HUES6 (cell line): ENCODE measurements around the gene ACSM2A.
"Not testable (repeated sequence)": the region's sequence is repeated elsewhere in the genome, so short reads cannot be mapped to it uniquely, and the experiment has no call there.

ENCODE experiments used
- H3K27ac ChIP-seq: 2 replicates; pipeline ENCODE4 v1.7.0; 2013; ENCODE audit warnings: low read depth, mild to moderate bottlenecking, low read length, inconsistent platforms
- H3K27me3 ChIP-seq: 2 replicates; pipeline ENCODE4 v1.6.1; 2013; ENCODE audit warnings: low read length; ENCODE audit not compliant: control insufficient read depth, insufficient read depth
- H3K36me3 ChIP-seq: 2 replicates; pipeline ENCODE4 v1.6.1; 2013; ENCODE audit warnings: low read length; ENCODE audit not compliant: control insufficient read depth, insufficient read depth
- H3K4me1 ChIP-seq: 2 replicates; pipeline ENCODE4 v1.6.1; 2013; ENCODE audit warnings: low read length; ENCODE audit not compliant: control insufficient read depth, insufficient read depth
- H3K4me3 ChIP-seq: 2 replicates; pipeline ENCODE4 v1.5.1; 2013; ENCODE audit warnings: low read depth, low read length
- H3K9ac ChIP-seq: one replicate; pipeline ENCODE4 v1.6.1; 2013; ENCODE audit warnings: mild to moderate bottlenecking, low read length
- H3K9me3 ChIP-seq: 2 replicates; pipeline ENCODE4 v1.6.1; 2013; ENCODE audit warnings: low read depth, low read length; ENCODE audit not compliant: control insufficient read depth, insufficient read depth

ACSM2A gene

GRCh38 chr16:20510323-20510722 is 59.0 kb downstream of the ACSM2A start:
- no peak overlapping the region for H3K9ac ChIP-seq

GRCh38 chr16:20515688-20516090 is 64.4 kb downstream of the ACSM2A start:
- no peaks in the 10 kb centered on the region for H3K36me3 ChIP-seq
- H3K9me3 ChIP-seq: peaks cover 15% of the 10 kb centered on the region; the same call in 1 of the 2 replicates
- H3K9ac ChIP-seq: no peak overlapping the region
- no peak overlapping the region for H3K27ac ChIP-seq
- H3K27me3 ChIP-seq: no peaks in the 10 kb centered on the region; the same call in 1 of the 2 replicates
- H3K4me3 ChIP-seq: no peak overlapping the region
- H3K4me1 ChIP-seq: no peaks in the 10 kb centered on the region

More at GRCh38 chr16:20510323-20510722, 59.0 kb downstream of the ACSM2A start:
- Histone ChIP-seq H3K27ac (no peak overlapping the region), H3K36me3 (no peaks in the 10 kb centered on the region), H3K4me1 (no peaks in the 10 kb centered on the region), H3K4me3 (no peak overlapping the region), H3K27me3 (no peaks in the 10 kb centered on the region; the same call in 1 of the 2 replicates), H3K9me3 (peaks cover 43% of the 10 kb centered on the region)

GRCh38 chr16:20517149-20517548 is 65.8 kb downstream of the ACSM2A start:
- no peak overlapping the region for H3K9ac ChIP-seq
- no peak overlapping the region for H3K27ac ChIP-seq
- H3K9me3 ChIP-seq: peaks cover 17% of the 10 kb centered on the region; the same call in 1 of the 2 replicates
- no peak overlapping the region for H3K4me3 ChIP-seq
- H3K4me1 ChIP-seq: no peaks in the 10 kb centered on the region
- H3K36me3 ChIP-seq: no peaks in the 10 kb centered on the region
- no peaks in the 10 kb centered on the region; the same call in 1 of the 2 replicates for H3K27me3 ChIP-seq

DNA sequence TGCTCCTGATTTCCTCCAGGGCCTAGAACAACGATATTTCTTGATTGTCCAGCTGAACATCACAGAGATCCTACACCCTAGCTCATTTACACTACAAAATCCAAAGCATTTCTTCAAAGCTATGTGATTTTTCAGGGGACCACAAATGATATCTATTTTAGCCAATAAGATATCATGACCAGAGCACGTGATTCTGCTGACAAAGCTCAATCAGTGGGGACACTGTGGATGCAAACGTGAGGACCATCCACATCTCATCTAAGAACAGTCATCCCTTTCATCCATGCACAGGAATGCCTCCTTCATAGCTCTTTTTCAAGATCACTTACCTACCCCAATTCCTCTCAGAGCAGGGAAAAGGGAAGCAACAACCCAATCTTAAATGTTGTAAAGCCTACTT is 67.9 kb downstream of the ACSM2A start:
- no peaks in the 10 kb centered on the region for H3K4me1 ChIP-seq
- no peak overlapping the region for H3K9ac ChIP-seq
- H3K4me3 ChIP-seq: no peak overlapping the region
- no peaks in the 10 kb centered on the region for H3K27me3 ChIP-seq
- peaks cover 14% of the 10 kb centered on the region; the same call in 1 of the 2 replicates for H3K9me3 ChIP-seq
- no peak overlapping the region for H3K27ac ChIP-seq
- no peaks in the 10 kb centered on the region for H3K36me3 ChIP-seq

DNA sequence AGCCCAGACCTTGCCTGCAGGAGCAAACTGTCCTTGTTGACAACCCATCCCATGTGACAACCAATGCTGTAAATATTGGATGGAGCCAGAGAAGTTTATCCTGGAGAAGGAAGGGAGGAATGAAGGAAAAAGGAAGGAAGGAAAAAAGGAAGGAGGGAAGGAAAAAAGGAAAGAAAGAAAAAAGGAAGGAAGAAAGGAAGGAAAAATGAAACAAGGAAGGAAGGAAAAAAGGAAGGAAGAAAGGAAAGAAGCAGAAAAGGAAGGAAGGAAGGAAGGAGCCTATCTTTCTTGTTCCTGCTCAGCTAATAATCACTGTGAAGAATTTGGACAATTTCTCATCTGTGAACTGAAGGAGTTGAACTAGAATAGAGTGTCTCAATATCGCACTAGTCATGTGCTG is 68.8 kb downstream of the ACSM2A start:
- no peak overlapping the region for H3K4me3 ChIP-seq
- H3K36me3 ChIP-seq: no peaks in the 10 kb centered on the region
- H3K27ac ChIP-seq: no peak overlapping the region
- no peaks in the 10 kb centered on the region for H3K4me1 ChIP-seq
- peaks cover 11% of the 10 kb centered on the region; the same call in 1 of the 2 replicates for H3K9me3 ChIP-seq
- no peak overlapping the region for H3K9ac ChIP-seq
- H3K27me3 ChIP-seq: no peaks in the 10 kb centered on the region

DNA sequence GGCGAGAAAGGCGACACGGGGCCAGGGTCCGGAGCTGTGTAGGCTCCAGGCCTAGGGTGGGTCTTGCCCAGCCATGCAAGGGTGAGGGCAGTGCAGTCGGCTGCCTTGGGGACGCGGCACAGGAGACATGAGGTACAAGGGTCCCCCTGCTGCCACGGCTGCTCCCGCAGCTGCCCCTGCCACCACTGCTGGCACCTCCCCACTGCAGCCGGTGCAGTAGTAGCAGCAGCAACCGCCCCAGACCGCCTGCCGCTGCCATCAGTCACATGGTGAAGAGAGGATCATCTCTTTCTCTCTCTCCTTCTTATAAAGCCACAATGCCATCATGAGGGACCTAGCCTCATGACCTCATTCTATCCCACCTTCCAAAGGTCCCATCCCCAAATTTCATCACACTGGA is 80.5 kb downstream of the ACSM2A start:
- H3K4me3 ChIP-seq, H3K9me3 ChIP-seq, H3K36me3 ChIP-seq, H3K4me1 ChIP-seq, H3K27ac ChIP-seq, H3K27me3 ChIP-seq, H3K9ac ChIP-seq: not testable (repeated sequence)

DNA sequence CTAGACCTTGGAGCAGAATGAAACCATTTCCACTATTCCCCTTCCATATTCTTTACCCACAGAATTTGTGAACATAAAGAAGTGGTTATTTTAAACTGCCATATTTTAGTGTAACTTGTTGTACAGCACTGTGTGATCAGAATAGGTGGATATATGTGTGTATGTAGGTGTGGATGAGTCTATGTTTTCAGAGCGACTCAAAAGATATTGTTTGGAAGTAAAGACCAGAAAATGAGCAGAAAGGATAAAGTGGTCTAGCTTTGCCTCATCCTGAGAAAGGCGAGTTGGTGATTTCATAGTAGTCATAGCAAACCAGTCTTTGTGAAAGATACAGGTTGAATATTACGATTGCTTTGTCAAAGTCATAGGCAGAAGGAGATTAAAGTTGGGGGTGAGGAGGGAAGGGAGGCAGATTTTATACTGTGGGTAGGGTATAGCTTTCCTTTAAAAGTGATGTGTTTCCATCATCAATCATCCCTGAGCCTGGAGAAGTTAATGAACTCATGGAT is 81.0 kb downstream of the ACSM2A start:
- not testable (repeated sequence) for H3K4me1 ChIP-seq, H3K9ac ChIP-seq, H3K27ac ChIP-seq, H3K36me3 ChIP-seq, H3K9me3 ChIP-seq, H3K27me3 ChIP-seq, H3K4me3 ChIP-seq

GRCh38 chr16:20536669-20537068 is 85.3 kb downstream of the ACSM2A start:
- H3K9me3 ChIP-seq, H3K36me3 ChIP-seq, H3K9ac ChIP-seq, H3K27ac ChIP-seq, H3K4me1 ChIP-seq, H3K27me3 ChIP-seq, H3K4me3 ChIP-seq: not testable (repeated sequence)
